ENCODE measurements around the gene TMIGD1.
A peak's percentile ranks its signal among the peaks of the same experiment; 100 is the strongest.

Gene TMIGD1

GRCh38 chr17:30333503-30334360 lies at the start of gene TMIGD1:
Gene TMIGD1 (minus strand): TSS chr17:30334057. CDS start chr17:30332133, 1,924 bp downstream.
- no peak for DNase-seq

GRCh38 chr17:30382345-30382744 lies 48.5 kb upstream of the TMIGD1 start:
- no peak for DNase-seq

- no peak for DNase-seq
Measured at GRCh38 chr17:30381340-30381659, 47.4 kb upstream of the TMIGD1 start.

GRCh38 chr17:30380643-30381339 lies 46.9 kb upstream of the TMIGD1 start:
- no peak for DNase-seq

GRCh38 chr17:30379903-30380381 lies 46.1 kb upstream of the TMIGD1 start:
- DNase-seq: no peak

GRCh38 chr17:30379303-30379902 lies 45.5 kb upstream of the TMIGD1 start:
- DNase-seq: no peak

GRCh38 chr17:30378825-30379302 lies 45.0 kb upstream of the TMIGD1 start, which contains the start of gene CPD:
Gene CPD (plus strand): TSS chr17:30378927. CDS start chr17:30378981, 54 bp downstream.
- peak; percentile 80 for DNase-seq

GRCh38 chr17:30378241-30378824 lies 44.5 kb upstream of the TMIGD1 start:
- no peak for DNase-seq

- DNase-seq: no peak
Measured at GRCh38 chr17:30377574-30378240, 43.9 kb upstream of the TMIGD1 start.

- DNase-seq: peak; percentile 85
Measured at GRCh38 chr17:30376621-30377452, 43.0 kb upstream of the TMIGD1 start.

GRCh38 chr17:30375661-30376060 lies 41.8 kb upstream of the TMIGD1 start:
- no peak for DNase-seq

GRCh38 chr17:30372755-30373154 lies 38.9 kb upstream of the TMIGD1 start:
- DNase-seq: no peak

- no peak for DNase-seq
Measured at GRCh38 chr17:30369995-30370394, 36.1 kb upstream of the TMIGD1 start.

GRCh38 chr17:30368912-30369720 lies 35.3 kb upstream of the TMIGD1 start:
- DNase-seq: peak; percentile 29

- DNase-seq: no peak
Measured at GRCh38 chr17:30366536-30366935, 32.7 kb upstream of the TMIGD1 start.

- no peak for DNase-seq
Measured at GRCh38 chr17:30363715-30364202, 29.9 kb upstream of the TMIGD1 start.

- no peak for DNase-seq
Measured at GRCh38 chr17:30361766-30362279, 28.0 kb upstream of the TMIGD1 start.

GRCh38 chr17:30360086-30360808 lies 26.4 kb upstream of the TMIGD1 start:
- no peak for DNase-seq

GRCh38 chr17:30358055-30358760 lies 24.4 kb upstream of the TMIGD1 start:
- DNase-seq: no peak
